NCI-H82 (cell line): ENCODE data around the gene KIAA1755.
A peak's percentile ranks its signal among the peaks of the same experiment; 100 is the strongest.
"Not testable (repeated sequence)": the region's sequence is repeated elsewhere in the genome, so short reads cannot be mapped to it uniquely, and the experiment has no call there.

ENCODE experiments used
- DNase-seq: peaks from one replicate; lab custom pipeline; 2025; lab: John Stamatoyannopoulos, UW

KIAA1755 gene

GRCh38 chr20:38290829-38291814 is 30.6 kb upstream of the KIAA1755 start:
- DNase-seq = peak; percentile 79

- DNase-seq = no peak
Measured at GRCh38 chr20:38286586-38287531, 26.3 kb upstream of the KIAA1755 start.

- no peak for DNase-seq
Measured at GRCh38 chr20:38284893-38285444, 24.4 kb upstream of the KIAA1755 start.

GRCh38 chr20:38284066-38284650 is 23.6 kb upstream of the KIAA1755 start:
- not testable (repeated sequence) for DNase-seq

- DNase-seq = peak; percentile 23
Measured at GRCh38 chr20:38283236-38283635, 22.7 kb upstream of the KIAA1755 start.

- peak; percentile 23 for DNase-seq
Measured at GRCh38 chr20:38281176-38281915, 20.8 kb upstream of the KIAA1755 start.

GRCh38 chr20:38278763-38279162 is 18.2 kb upstream of the KIAA1755 start:
- DNase-seq = peak; percentile 71

- peak; percentile 100 for DNase-seq
Measured at GRCh38 chr20:38278131-38278530, 17.6 kb upstream of the KIAA1755 start.

- DNase-seq = peak; percentile 78
Measured at GRCh38 chr20:38277691-38278090, 17.2 kb upstream of the KIAA1755 start.

- DNase-seq = no peak
Measured at GRCh38 chr20:38277285-38277684, 16.8 kb upstream of the KIAA1755 start.

GRCh38 chr20:38275815-38276550 is 15.4 kb upstream of the KIAA1755 start:
- DNase-seq = no peak

GRCh38 chr20:38272961-38273360 is 12.4 kb upstream of the KIAA1755 start:
- no peak for DNase-seq

- no peak for DNase-seq
Measured at GRCh38 chr20:38272398-38272797, 11.9 kb upstream of the KIAA1755 start.

- DNase-seq = no peak
Measured at GRCh38 chr20:38271608-38272120, 11.1 kb upstream of the KIAA1755 start.

- no peak for DNase-seq
Measured at GRCh38 chr20:38270869-38271605, 10.5 kb upstream of the KIAA1755 start.

GRCh38 chr20:38269715-38270114 is 9.2 kb upstream of the KIAA1755 start:
- DNase-seq = no peak

GRCh38 chr20:38269040-38269439 is 8.5 kb upstream of the KIAA1755 start:
- no peak for DNase-seq

- peak; percentile 44 for DNase-seq
Measured at GRCh38 chr20:38267901-38268514, 7.5 kb upstream of the KIAA1755 start.

GRCh38 chr20:38267296-38267695 is 6.8 kb upstream of the KIAA1755 start:
- DNase-seq = no peak
